Measurements from ENCODE around the gene SCGB1A1. TPM values are rescaled to one million over a fixed set of nuclear protein-coding genes. Genes with fewer than 3 reads are reported as not detected.
"Not testable (repeated sequence)": the region's sequence is repeated elsewhere in the genome, so short reads cannot be mapped to it uniquely, and the experiment has no call there.

The SCGB1A1 gene
- total RNA-seq, 1 experiment from 2014 or later = not detected

DNA sequence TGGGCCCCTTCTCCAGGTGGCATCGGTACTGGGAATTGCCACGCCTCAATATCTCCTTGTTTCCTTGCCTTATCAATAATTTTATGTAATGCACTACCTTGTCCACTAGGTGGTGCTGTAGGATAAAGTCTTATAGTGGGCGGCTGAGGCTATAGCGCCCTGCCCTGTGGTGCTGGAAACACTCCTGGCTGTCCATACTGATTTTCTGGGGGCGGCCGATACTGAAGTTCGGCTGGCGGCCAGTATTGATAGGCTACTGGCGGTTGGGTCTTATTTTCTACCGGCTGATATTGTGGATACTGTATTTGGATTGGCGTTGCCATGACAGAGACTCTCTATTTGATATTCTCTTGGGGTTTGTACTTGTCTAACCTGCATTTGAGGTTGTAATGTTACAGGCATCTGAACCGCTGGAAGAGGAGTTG, 38.0 kb upstream of the SCGB1A1 start:
- peaks cover 21% of the 10 kb centered on the region for H3K4me1 Mint-ChIP-seq (ENCODE audit: low read depth, unreplicated experiment)
- H3K4me3 ChIP-seq (ENCODE audit: low read depth, low read length); H3K27me3 ChIP-seq (replicated peaks; ENCODE audit: control insufficient read depth, insufficient read depth, low read length); H3K27me3 Mint-ChIP-seq (ENCODE audit: insufficient read depth, unreplicated experiment); H3K9me3 Mint-ChIP-seq (ENCODE audit: unreplicated experiment); BruUV-seq (replicated peaks); POLR2A ChIA-PET; H3K9me3 ChIP-seq; H3K36me3 ChIP-seq (ENCODE audit: control insufficient read depth, insufficient read depth, low read length): not testable (repeated sequence)
- H3K27ac Mint-ChIP-seq (ENCODE audit: unreplicated experiment) = peak overlapping the region; percentile 53
- intact Hi-C loops (cut with micrococcal nuclease; ENCODE audit: unreplicated experiment) = loop anchor here (1.0 to 5.0 kb wide), 2 partner anchors 101 to 179 kb away; no protein-coding TSS in a partner anchor
- peaks cover 24% of the 10 kb centered on the region for H3K4me1 ChIP-seq
- CTCF ChIA-PET = interaction anchor here (0.9 to 1.3 kb wide), 2 partner anchors 14 to 172 kb away, joined by 3 read pairs; no protein-coding TSS in a partner anchor
- DNase-seq = peak; percentile 69 to 84
- H3K36me3 Mint-ChIP-seq (ENCODE audit: insufficient read depth, unreplicated experiment) = peaks cover 22% of the 10 kb centered on the region
- TF ChIP-seq, protein P1, sequence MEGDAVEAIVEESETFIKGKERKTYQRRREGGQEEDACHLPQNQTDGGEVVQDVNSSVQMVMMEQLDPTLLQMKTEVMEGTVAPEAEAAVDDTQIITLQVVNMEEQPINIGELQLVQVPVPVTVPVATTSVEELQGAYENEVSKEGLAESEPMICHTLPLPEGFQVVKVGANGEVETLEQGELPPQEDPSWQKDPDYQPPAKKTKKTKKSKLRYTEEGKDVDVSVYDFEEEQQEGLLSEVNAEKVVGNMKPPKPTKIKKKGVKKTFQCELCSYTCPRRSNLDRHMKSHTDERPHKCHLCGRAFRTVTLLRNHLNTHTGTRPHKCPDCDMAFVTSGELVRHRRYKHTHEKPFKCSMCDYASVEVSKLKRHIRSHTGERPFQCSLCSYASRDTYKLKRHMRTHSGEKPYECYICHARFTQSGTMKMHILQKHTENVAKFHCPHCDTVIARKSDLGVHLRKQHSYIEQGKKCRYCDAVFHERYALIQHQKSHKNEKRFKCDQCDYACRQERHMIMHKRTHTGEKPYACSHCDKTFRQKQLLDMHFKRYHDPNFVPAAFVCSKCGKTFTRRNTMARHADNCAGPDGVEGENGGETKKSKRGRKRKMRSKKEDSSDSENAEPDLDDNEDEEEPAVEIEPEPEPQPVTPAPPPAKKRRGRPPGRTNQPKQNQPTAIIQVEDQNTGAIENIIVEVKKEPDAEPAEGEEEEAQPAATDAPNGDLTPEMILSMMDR (IDR thresholded peaks at IDR 0.05; ENCODE audit: insufficient read depth in 1 of 2, low read depth in 1 of 2, low read length in 1 of 2, severe bottlenecking in 1 of 2, unreplicated experiment in 1 of 2) = peak; percentile 74 to 94
- H3K4me3 Mint-ChIP-seq (ENCODE audit: unreplicated experiment) = peak overlapping the region; percentile 51

DNA sequence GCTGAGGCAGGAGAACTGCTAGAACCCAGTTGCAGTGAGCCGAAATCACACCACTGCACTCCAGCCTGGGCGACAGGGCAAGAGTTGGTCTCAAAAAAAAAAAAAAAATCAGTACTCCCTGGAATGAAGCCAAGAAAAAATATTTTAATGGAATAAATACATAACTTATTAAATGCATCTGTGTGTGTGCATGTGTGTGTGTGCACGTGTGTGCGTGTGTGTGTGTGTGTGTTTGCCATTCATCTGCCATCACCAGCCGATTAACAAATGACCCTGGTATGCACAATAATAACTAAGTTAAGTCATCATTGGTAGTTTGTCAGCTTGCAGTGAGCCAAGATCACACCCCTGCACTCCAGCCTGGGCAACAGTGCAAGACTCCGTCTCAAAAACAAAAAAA, 35.0 kb upstream of the SCGB1A1 start:
- Mint-ChIP-seq H3K27me3 (ENCODE audit: insufficient read depth, unreplicated experiment) (no peaks in the 10 kb centered on the region), H3K9me3 (ENCODE audit: unreplicated experiment) (no peaks in the 10 kb centered on the region), H3K27ac (ENCODE audit: unreplicated experiment) (no peak overlapping the region), H3K4me1 (ENCODE audit: low read depth, unreplicated experiment) (peaks cover 21% of the 10 kb centered on the region), H3K4me3 (ENCODE audit: unreplicated experiment) (no peak overlapping the region), H3K36me3 (ENCODE audit: insufficient read depth, unreplicated experiment) (peaks cover 22% of the 10 kb centered on the region)
- Histone ChIP-seq H3K36me3 (ENCODE audit: control insufficient read depth, insufficient read depth, low read length) (no peaks in the 10 kb centered on the region), H3K9me3 (no peaks in the 10 kb centered on the region), H3K4me1 (peaks cover 24% of the 10 kb centered on the region), H3K4me3 (ENCODE audit: low read depth, low read length) (no peak overlapping the region), H3K27me3 (replicated peaks; ENCODE audit: control insufficient read depth, insufficient read depth, low read length) (no peaks in the 10 kb centered on the region)
- DNase-seq = no peak
- ChIA-PET CTCF (interaction anchor here (0.7 to 1.6 kb wide), 2 partner anchors 9 to 125 kb away, joined by 3 to 5 read pairs; no protein-coding TSS in a partner anchor), POLR2A (no interaction called here)
- no TSS peak for BruUV-seq (replicated peaks)
- TF ChIP-seq, protein P1 (IDR thresholded peaks at IDR 0.05; ENCODE audit: insufficient read depth in 1 of 2, low read depth in 1 of 2, low read length in 1 of 2, severe bottlenecking in 1 of 2, unreplicated experiment in 1 of 2) = no peak
- intact Hi-C loops (cut with micrococcal nuclease; ENCODE audit: unreplicated experiment) = loop anchor here (5.0 kb wide), 1 partner anchor 98 kb away; no protein-coding TSS in a partner anchor

DNA sequence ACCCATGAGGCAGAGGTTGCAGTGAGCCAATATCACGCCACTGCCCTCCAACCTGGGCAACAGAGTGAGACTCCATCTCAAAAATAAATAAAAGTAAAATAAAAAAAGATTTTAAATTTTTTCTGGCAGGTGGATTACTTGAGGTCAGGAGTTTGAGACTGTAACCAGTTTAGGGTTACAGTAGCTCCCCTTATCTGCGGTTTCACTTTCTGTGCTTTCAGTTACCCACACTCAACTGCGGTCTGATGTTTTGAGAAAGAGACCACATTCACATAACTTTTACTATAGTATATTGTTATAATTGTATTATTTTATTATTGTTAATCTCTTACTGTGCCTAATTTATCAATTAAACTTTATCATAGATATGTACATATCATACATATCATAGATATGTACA, 32.8 kb upstream of the SCGB1A1 start:
- H3K27me3 ChIP-seq (replicated peaks; ENCODE audit: control insufficient read depth, insufficient read depth, low read length); DNase-seq; H3K27me3 Mint-ChIP-seq (ENCODE audit: insufficient read depth, unreplicated experiment); H3K4me3 ChIP-seq (ENCODE audit: low read depth, low read length); H3K4me3 Mint-ChIP-seq (ENCODE audit: unreplicated experiment); H3K9me3 ChIP-seq; BruUV-seq (replicated peaks); intact Hi-C loops (cut with micrococcal nuclease; ENCODE audit: unreplicated experiment); H3K27ac Mint-ChIP-seq (ENCODE audit: unreplicated experiment); POLR2A ChIA-PET; H3K9me3 Mint-ChIP-seq (ENCODE audit: unreplicated experiment); H3K36me3 ChIP-seq (ENCODE audit: control insufficient read depth, insufficient read depth, low read length): not testable (repeated sequence)
- peaks cover 18% of the 10 kb centered on the region for H3K36me3 Mint-ChIP-seq (ENCODE audit: insufficient read depth, unreplicated experiment)
- H3K4me1 Mint-ChIP-seq (ENCODE audit: low read depth, unreplicated experiment) = peaks cover 13% of the 10 kb centered on the region
- CTCF ChIA-PET = interaction anchor here (0.6 kb wide), 1 partner anchor 58 kb away, joined by 3 read pairs; no protein-coding TSS in a partner anchor
- H3K4me1 ChIP-seq = peaks cover 22% of the 10 kb centered on the region
